Sigmoid colon (tissue), 7 donors: ENCODE data around the gene SLC38A8. TPM values are rescaled to one million over a fixed set of nuclear protein-coding genes. Genes with fewer than 3 reads are reported as not detected.
A peak's percentile ranks its signal among the peaks of the same experiment; 100 is the strongest.

Source experiments
- DNase-seq: peaks from one replicate; pipeline ENCODE4 v3.0.0-alpha.2; 2019
- H3K27ac ChIP-seq, 4 donors: fragments of 200-600 bp; sonication (generic); one replicate each; pipeline ENCODE4 v1.5.1; 2016 to 2019; ENCODE audit warnings: mild to moderate bottlenecking in 1 of 4
- H3K27me3 ChIP-seq, 3 donors: fragments of 200-600 bp; sonication (generic); one replicate each; pipeline ENCODE4 v1.5.1; 2019; ENCODE audit warnings: mild to moderate bottlenecking in 1 of 3
- H3K36me3 ChIP-seq, 4 donors: fragments of 200-600 bp; sonication (generic); one replicate each; pipeline ENCODE4 v1.5.1; 2016 to 2019
- H3K4me1 ChIP-seq, 4 donors: fragments of 200-600 bp; sonication (generic); one replicate each; pipeline ENCODE4 v1.5.1; 2017 to 2019
- H3K4me3 ChIP-seq, 4 donors: fragments of 200-600 bp; sonication (generic); one replicate each; pipeline ENCODE4 v1.5.1; 2017 to 2019; ENCODE audit warnings: mild to moderate bottlenecking in 2 of 4, moderate library complexity in 1 of 4
- H3K9me3 ChIP-seq, 4 donors: fragments of 200-600 bp in 3 of 4; sonication (generic) in 3 of 4; one replicate each; pipeline versions ENCODE4 v1.5.1 to v1.6.1; 2013 to 2019
- EP300 ChIP-seq, 4 donors: sonication (generic); formaldehyde crosslinking; IDR thresholded peaks; one replicate each; pipeline ENCODE4 v1.6.1; 2017; ENCODE audit warnings: antibody characterized with exemption in 4 of 4
- POLR2A ChIP-seq, 2 donors: fragments of 450-650 bp; IDR thresholded peaks; one replicate each; pipeline ENCODE4 v1.6.1; 2016; ENCODE audit warnings: antibody characterized with exemption in 2 of 2, mild to moderate bottlenecking in 2 of 2, moderate library complexity in 2 of 2
- POLR2AphosphoS5 ChIP-seq, 4 donors: sonication (generic); formaldehyde crosslinking; IDR thresholded peaks; one replicate each; pipeline ENCODE4 v1.6.1; 2017; ENCODE audit warnings: antibody characterized with exemption in 4 of 4
- WGBS, 2 donors: extraction: QIAGEN DNeasy Blood & Tissue Kit; methylation state at CpG; one replicate each; pipeline ENCODE4 v1.1.7; 2013; 5-methylcytosine and 5-hydroxymethylcytosine counted together
- intact Hi-C: fragments of 100-400 bp; cut with DNase I; formaldehyde crosslinking; loops from one replicate; pipeline ENCODE4 v1.15.1; 2023
- polyA plus RNA-seq, 3 donors: library from polyadenylated mRNA; stranded (reverse); fragments of 200-250 nt; gene quantifications; one replicate each; pipeline ENCODE4 v1.2.3, GENCODE V29; 2013
- total RNA-seq, 4 donors: library from RNA; depleted of rRNA; stranded (reverse); fragments of >200 nt; gene quantifications; one replicate each; pipeline ENCODE4 v1.1.0, GENCODE V29; 2016
- TF ChIP-seq, protein P1 (sequence below), 4 experiments: fragments of 450-650 bp in 3 of 4; fragments of 200-600 bp in 1 of 4; IDR thresholded peaks; one replicate each; pipeline ENCODE4 v1.5.1; 2016 to 2019; ENCODE audit warnings: antibody characterized with exemption in 4 of 4, mild to moderate bottlenecking in 3 of 4, moderate library complexity in 2 of 4
- donor health status: healthy with polysubstance abuse.
- donor health status: Bipolar disorder and iron deficiency.
- donor health status: healthy.

SLC38A8 gene
- total and polyA plus RNA-seq, 7 donors: not detected

DNA sequence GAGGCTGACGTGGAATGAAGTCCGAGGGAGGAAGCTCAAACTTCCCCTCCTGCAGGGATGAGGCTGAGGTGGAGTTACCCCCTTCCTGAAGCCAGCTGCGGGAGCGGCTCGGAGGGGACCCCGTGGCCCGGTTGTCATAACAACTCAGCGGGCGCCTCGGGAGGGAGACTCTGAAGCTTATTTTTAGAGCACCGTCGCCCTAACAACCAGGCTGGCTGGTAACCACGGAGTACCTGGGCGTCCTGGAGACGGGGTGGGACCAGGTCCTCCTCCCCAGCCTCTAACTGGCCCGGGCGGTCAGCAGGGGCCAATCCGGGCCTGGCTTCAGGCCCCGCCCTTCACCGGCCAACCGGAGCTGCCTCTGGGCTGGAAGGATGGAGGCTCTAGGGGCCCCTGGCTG lies 46.8 kb downstream of the SLC38A8 start:
- intact Hi-C loops: no loop called here
- no peak for TF ChIP-seq POLR2AphosphoS5 (IDR thresholded peaks at IDR 0.05)
- TF ChIP-seq, protein P1, sequence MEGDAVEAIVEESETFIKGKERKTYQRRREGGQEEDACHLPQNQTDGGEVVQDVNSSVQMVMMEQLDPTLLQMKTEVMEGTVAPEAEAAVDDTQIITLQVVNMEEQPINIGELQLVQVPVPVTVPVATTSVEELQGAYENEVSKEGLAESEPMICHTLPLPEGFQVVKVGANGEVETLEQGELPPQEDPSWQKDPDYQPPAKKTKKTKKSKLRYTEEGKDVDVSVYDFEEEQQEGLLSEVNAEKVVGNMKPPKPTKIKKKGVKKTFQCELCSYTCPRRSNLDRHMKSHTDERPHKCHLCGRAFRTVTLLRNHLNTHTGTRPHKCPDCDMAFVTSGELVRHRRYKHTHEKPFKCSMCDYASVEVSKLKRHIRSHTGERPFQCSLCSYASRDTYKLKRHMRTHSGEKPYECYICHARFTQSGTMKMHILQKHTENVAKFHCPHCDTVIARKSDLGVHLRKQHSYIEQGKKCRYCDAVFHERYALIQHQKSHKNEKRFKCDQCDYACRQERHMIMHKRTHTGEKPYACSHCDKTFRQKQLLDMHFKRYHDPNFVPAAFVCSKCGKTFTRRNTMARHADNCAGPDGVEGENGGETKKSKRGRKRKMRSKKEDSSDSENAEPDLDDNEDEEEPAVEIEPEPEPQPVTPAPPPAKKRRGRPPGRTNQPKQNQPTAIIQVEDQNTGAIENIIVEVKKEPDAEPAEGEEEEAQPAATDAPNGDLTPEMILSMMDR (IDR thresholded peaks at IDR 0.05): no peak
- no peak for TF ChIP-seq EP300 (IDR thresholded peaks at IDR 0.05)
- no peak for TF ChIP-seq POLR2A (IDR thresholded peaks at IDR 0.05)
- no peaks in the 10 kb centered on the region for H3K9me3 ChIP-seq
- peaks cover 0 to 8% (median 2%) of the 10 kb centered on the region in 4 donors for H3K4me1 ChIP-seq
- peaks cover 0 to 30% (median 16%) of the 10 kb centered on the region in 3 donors for H3K27me3 ChIP-seq
- H3K36me3 ChIP-seq: no peaks in the 10 kb centered on the region
- no peak overlapping the region for H3K27ac ChIP-seq
- no peak overlapping the region for H3K4me3 ChIP-seq
- DNase-seq: no peak
- 5 to 11% methylated on average over 21 of the region's 21 CpGs for WGBS, 2 donors

DNA sequence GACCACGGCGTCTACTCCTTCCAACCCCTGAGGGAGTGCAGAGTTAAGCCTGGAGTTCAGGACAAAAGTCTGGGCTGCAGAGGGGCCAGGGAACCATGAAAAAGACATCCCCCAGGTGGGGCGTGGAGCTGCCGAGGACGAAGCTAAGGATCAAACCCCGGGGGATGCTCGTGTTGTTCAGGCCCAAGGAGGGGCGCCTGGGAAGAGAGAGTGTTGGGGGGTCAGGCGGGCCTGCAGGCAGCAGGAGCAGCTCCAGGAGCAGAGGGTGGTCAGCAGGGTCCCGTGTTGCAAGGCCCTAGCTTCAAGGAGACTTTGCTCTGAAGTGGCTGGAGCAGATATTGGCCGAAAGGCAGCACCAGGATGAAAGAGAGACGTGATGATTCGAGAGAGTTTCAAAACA lies 47.9 kb downstream of the SLC38A8 start:
- TF ChIP-seq, protein P1 (IDR thresholded peaks at IDR 0.05): no peak
- TF ChIP-seq POLR2AphosphoS5 (IDR thresholded peaks at IDR 0.05) (no peak), EP300 (IDR thresholded peaks at IDR 0.05) (no peak), POLR2A (IDR thresholded peaks at IDR 0.05) (no peak)
- Histone ChIP-seq H3K36me3 (no peaks in the 10 kb centered on the region), H3K4me1 (peaks cover 0 to 8% (median 2%) of the 10 kb centered on the region in 4 donors), H3K9me3 (no peaks in the 10 kb centered on the region), H3K27ac (no peak overlapping the region), H3K27me3 (peaks cover 0 to 30% (median 16%) of the 10 kb centered on the region in 3 donors), H3K4me3 (no peak overlapping the region)
- intact Hi-C loops: no loop called here
- no peak for DNase-seq
- WGBS, 2 donors: 82 to 86% methylated on average over 13 of the region's 13 CpGs

DNA sequence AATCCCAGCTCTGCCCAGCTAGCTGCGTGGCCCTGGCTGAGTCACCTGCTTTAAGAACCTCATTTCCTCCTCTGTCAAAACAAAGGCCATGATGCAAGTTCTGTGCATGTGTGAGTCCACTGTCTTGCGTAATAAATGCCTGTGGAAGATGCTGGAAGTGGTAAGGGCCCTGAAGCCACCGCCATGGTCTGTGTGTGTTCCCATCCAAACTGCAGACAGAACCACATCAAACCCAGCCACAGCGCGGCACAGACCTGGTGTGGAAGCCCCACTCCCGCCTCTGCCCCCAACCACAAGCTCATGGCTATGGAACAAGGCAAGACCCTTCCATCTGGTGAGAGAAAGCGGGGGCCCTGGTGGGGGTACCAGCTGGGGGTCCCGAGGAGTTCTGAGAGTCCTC lies 48.5 kb downstream of the SLC38A8 start:
- TF ChIP-seq, protein P1 (IDR thresholded peaks at IDR 0.05): no peak
- TF ChIP-seq EP300 (IDR thresholded peaks at IDR 0.05) (no peak), POLR2AphosphoS5 (IDR thresholded peaks at IDR 0.05) (no peak), POLR2A (IDR thresholded peaks at IDR 0.05) (no peak)
- WGBS, 2 donors: 75 to 83% methylated on average over 8 of the region's 8 CpGs
- Histone ChIP-seq H3K9me3 (no peaks in the 10 kb centered on the region), H3K36me3 (no peaks in the 10 kb centered on the region), H3K4me1 (peaks cover 0 to 8% (median 2%) of the 10 kb centered on the region in 4 donors), H3K27ac (no peak overlapping the region), H3K4me3 (no peak overlapping the region), H3K27me3 (peaks cover 0 to 24% (median 12%) of the 10 kb centered on the region in 3 donors)
- no peak for DNase-seq
- intact Hi-C loops: no loop called here

DNA sequence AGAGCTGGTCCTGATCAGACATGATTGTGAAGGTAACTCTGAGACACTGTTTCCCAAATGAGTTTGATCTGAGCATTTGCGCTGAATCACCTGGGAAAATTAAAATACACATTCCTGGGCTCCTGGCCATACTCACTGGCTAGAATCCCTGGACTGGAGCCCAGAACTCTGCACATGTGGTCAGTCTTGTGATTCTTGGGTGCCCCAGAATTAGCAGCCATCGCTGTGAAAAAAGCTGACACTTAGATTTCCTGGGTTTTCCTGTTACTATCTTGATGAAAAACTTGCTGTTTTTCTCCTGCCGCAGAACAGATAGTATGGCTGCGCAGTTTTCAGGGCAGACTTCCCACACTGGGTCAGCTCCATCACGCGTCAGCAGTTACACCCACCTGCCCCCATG lies 50.0 kb downstream of the SLC38A8 start:
- H3K4me1 ChIP-seq: peaks cover 0 to 8% (median 2%) of the 10 kb centered on the region in 4 donors
- H3K36me3 ChIP-seq: no peaks in the 10 kb centered on the region
- H3K27ac ChIP-seq: no peak overlapping the region
- no peak overlapping the region for H3K4me3 ChIP-seq
- peak in 1 of 4 donors; percentile 41 for TF ChIP-seq POLR2AphosphoS5 (IDR thresholded peaks at IDR 0.05)
- TF ChIP-seq, protein P1 (IDR thresholded peaks at IDR 0.05): no peak
- WGBS, 2 donors: 87 to 88% methylated on average over 6 of the region's 6 CpGs
- DNase-seq: no peak
- intact Hi-C loops: no loop called here
- H3K9me3 ChIP-seq: no peaks in the 10 kb centered on the region
- peaks cover 0 to 16% (median 0%) of the 10 kb centered on the region in 3 donors for H3K27me3 ChIP-seq

DNA sequence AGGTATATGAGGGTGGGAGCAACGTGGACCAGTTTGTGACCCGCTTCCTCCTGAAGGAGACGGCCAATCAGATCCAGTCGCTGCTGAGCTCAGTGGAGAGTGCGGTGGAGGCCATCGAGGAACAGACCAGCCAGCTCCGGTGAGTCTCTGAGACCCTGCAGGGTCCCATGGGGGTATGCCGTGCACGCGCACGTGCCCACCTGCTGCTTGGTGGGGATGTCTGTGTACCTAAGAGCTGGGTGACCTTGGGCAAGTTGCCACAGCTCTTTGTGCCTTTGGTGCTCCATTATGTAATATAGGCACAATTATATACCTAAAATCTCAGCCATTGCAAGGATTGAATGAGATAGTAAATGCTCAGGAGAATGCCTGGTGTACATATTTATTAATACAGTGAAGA lies 52.1 kb downstream of the SLC38A8 start:
- no peak overlapping the region for H3K27ac ChIP-seq
- H3K4me1 ChIP-seq: peaks cover 0 to 8% (median 0%) of the 10 kb centered on the region in 4 donors
- no peak for TF ChIP-seq EP300 (IDR thresholded peaks at IDR 0.05)
- TF ChIP-seq POLR2AphosphoS5 (IDR thresholded peaks at IDR 0.05): no peak
- TF ChIP-seq, protein P1 (IDR thresholded peaks at IDR 0.05): no peak
- TF ChIP-seq POLR2A (IDR thresholded peaks at IDR 0.05): no peak
- peaks cover 0 to 2% (median 0%) of the 10 kb centered on the region in 4 donors for H3K9me3 ChIP-seq
- H3K27me3 ChIP-seq: no peaks in the 10 kb centered on the region
- H3K36me3 ChIP-seq: no peaks in the 10 kb centered on the region
- WGBS, 2 donors: 79 to 89% methylated on average over 11 of the region's 11 CpGs
- no peak overlapping the region for H3K4me3 ChIP-seq
- intact Hi-C loops: no loop called here
- DNase-seq: no peak
